Islet of Langerhans (tissue), 1 donor: Measurements from ENCODE around the gene PGA4.
"Not testable (repeated sequence)": the region's sequence is repeated elsewhere in the genome, so short reads cannot be mapped to it uniquely, and the experiment has no call there.

Source experiments
- FAIRE-seq: peaks from one replicate; lab custom pipeline; 2011; peaks lifted over from hg19 to GRCh38; lab: Jason Lieb, UNC

The PGA4 gene

DNA sequence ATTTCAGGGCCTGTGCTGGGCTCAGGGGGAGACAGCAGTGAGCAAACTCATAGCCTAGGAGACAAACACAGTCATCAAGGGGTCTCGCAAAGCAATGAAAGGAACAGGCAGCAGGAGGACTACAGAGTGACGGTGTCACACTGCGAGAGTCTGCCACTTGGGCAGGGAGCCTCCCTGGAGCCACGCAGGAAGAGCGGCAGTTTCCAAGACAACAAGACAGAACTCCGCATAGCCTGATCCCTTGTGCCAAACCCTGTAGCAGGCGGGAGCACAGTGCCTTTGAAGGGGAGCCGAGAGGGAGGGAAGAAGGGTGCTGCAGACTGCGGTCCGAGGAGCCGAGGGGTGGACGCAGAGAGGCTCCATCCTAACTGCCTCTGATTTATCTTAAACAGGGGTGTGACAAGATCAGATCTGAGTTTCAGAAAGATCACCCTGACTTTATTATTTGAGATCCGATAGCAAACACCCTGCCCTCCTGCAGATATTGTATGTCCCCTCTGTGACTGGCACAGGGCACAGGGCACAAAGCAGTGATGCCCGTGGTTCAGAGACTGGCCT lies 17.6 kb upstream of the PGA4 start:
- not testable (repeated sequence) for FAIRE-seq

- FAIRE-seq, result not testable (repeated sequence)
These were observed 14.4 kb upstream of the PGA4 start for GRCh38 chr11:61207636-61208310.

DNA sequence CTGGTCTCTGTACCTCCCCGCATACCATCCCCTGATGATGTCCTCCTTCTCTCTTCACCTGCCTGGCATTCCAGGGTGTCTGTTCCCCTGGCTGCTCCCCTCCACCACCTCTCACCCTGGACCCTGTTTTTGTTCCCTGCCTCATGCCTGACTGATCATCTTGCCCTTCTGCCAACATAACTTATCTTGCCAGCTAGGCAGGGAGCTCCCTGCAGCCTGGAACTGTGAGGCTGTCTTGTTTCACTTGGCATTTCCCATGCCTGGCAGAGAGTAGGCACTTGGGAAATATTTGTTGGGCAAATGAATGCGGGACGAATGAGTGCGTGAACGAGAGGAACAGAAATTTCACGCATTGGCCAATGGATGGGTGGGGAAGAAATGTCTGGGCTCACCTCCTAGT lies 11.5 kb upstream of the PGA4 start:
- FAIRE-seq, result not testable (repeated sequence)

- FAIRE-seq, result not testable (repeated sequence)
These were observed 10.7 kb upstream of the PGA4 start for GRCh38 chr11:61211327-61211952.

GRCh38 chr11:61212202-61212601 lies 9.9 kb upstream of the PGA4 start:
- not testable (repeated sequence) for FAIRE-seq

- FAIRE-seq, result not testable (repeated sequence)
These were observed 8.3 kb upstream of the PGA4 start for GRCh38 chr11:61213711-61214324.

DNA sequence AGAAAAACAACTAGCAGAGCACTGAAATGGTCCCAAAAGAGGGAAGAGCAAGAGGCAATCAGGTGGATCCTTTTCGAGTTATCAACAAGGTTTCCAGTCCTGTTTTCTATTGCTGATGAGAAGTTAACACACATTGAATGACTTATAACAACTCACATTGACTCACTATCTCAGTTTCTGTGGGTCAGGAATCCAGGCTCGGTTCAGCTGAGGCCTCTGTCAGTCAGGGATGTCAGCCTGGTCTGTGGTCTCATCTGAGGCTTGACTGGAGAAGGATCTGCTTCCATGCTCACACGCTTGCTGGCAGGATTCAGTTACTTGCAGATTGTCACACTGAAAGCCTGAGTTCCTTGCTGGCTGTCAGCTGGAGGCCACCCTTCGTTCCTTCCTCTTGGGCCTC lies 3.8 kb upstream of the PGA4 start:
- not testable (repeated sequence) for FAIRE-seq

GRCh38 chr11:61219016-61219415 lies 3.1 kb upstream of the PGA4 start:
- FAIRE-seq, result not testable (repeated sequence)

DNA sequence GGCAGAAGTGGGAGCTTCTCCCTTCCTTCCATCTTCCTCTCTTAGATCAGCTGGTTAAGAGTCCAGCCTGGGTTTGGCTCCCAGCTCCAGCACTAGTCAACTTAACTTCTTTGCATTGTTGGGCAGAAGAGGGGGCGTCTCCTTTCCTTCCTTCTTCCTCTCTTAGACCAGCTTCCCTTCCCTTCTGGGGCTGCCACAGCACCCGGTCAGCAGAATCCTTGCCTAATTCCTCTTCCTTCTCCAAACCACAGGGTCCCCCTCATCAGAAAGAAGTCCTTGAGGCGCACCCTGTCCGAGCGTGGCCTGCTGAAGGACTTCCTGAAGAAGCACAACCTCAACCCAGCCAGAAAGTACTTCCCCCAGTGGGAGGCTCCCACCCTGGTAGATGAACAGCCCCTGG lies 545 bp downstream of the PGA4 start:
- not testable (repeated sequence) for FAIRE-seq

- FAIRE-seq, result not testable (repeated sequence)
These were observed 4.5 kb downstream of the PGA4 start for GRCh38 chr11:61226457-61227137.

DNA sequence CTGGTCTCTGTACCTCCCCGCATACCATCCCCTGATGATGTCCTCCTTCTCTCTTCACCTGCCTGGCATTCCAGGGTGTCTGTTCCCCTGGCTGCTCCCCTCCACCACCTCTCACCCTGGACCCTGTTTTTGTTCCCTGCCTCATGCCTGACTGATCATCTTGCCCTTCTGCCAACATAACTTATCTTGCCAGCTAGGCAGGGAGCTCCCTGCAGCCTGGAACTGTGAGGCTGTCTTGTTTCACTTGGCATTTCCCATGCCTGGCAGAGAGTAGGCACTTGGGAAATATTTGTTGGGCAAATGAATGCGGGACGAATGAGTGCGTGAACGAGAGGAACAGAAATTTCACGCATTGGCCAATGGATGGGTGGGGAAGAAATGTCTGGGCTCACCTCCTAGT lies 7.3 kb downstream of the PGA4 start:
- not testable (repeated sequence) for FAIRE-seq

DNA sequence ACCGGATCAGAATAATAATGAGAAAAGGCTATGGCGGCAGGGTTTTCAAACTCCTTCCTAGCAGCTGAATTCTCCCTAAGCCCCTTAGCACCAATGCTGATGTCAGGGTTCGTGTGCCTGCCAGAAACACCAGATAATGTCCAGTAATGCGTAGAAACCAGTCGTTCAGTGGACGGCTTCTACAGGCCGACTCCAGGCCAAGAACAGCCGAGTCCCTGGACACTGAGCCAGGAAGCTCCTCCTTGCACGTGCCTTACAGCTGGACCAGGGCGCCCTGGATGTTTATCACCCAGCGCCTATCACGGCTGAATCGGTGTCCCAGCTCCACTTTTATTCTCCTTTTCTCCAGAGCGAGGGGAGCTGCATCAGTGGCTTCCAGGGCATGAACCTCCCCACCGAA lies 8.9 kb downstream of the PGA4 start:
- FAIRE-seq, result not testable (repeated sequence)

GRCh38 chr11:61231585-61231984 lies 9.4 kb downstream of the PGA4 start:
- not testable (repeated sequence) for FAIRE-seq

DNA sequence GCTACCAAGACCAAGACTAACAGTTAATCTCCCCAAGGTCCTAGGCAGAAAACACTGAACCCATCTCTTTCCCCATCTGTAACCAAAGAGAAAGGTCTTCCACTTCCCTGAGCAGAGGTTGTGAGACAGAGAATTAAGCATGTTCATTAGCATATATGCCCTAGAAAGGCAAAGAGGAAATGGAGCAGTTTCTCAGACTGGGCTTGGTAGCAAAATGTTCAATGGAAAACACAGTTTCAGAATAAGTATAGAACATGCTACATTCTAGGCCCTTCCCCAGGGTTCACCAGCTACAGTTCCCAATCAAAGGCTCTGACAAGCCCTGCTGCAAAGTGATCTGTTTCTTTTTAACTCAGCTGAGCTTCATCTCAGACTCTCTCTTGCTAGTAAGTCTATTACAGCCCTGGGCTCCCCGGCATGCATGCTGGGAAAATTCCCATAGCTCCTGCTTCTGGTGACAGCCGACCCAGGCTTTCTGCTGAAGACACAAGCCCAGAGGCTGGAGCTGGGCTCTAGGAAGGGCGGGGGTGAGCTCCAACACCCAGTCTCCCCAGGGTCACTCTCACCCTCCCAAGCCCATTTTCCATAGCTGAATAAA lies 10.5 kb downstream of the PGA4 start:
- not testable (repeated sequence) for FAIRE-seq

GRCh38 chr11:61237130-61237529 lies 15.0 kb downstream of the PGA4 start:
- not testable (repeated sequence) for FAIRE-seq

GRCh38 chr11:61240288-61240687 lies 18.1 kb downstream of the PGA4 start:
- not testable (repeated sequence) for FAIRE-seq

- FAIRE-seq, result not testable (repeated sequence)
These were observed 18.7 kb downstream of the PGA4 start, which contains the start of gene PGA5 for GRCh38 chr11:61240875-61241274. TSS of gene PGA5 (plus strand) at chr11:61241175. CDS start at chr11:61241227, 52 bp downstream.

- FAIRE-seq, result not testable (repeated sequence)
These were observed 19.4 kb downstream of the PGA4 start for GRCh38 chr11:61241526-61241925.

DNA sequence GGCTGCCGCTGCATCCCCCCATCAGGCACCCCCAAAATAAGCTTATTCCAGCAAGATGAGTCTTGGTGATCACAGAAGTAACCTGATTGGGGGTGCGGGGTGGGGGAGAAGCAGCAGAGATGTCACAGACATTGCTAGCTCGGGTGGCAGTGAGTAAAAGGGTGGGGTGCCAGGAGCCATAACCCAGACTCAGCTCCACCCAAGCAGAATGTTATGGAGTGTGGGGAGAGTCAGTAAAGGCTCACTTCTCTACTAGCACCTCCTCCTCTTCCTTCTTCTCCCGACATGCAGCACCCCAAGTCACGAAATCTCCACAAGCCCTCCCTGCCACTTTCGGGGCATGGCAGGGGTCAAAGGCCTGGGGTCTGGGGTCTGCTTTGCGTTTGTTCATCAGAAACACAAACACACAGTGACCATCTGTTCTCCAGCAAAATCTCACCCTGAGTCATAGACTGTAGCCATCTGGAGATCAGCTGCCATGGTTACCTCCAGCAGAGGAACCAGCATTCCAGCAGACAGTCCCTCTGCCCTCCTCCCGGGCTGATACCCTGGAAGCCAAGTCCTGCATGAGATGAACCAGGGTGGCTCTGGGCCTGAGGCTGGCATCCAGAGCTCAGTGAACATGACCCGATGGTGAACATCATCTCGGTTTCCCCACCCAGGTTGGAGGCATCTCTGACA lies 23.3 kb downstream of the PGA4 start:
- FAIRE-seq, result not testable (repeated sequence)

DNA sequence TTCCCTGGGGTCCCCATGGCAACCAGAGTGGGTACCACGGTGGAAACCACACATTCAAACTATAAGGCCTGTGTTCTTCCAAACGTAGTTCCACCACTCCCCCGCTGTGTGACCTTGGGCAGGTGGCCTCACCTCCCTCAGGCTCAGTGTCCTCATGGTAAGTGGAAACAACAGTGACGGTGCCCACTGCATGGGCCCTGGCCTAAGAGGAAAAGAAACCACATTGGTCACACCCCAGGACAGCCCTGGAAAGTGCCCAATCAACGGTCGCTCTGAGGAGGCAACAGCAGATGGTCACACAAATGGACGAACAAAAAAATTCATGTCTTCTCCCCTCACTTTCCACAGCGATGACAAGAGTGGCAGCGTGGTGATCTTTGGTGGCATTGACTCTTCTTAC lies 25.9 kb downstream of the PGA4 start:
- FAIRE-seq, result not testable (repeated sequence)

DNA sequence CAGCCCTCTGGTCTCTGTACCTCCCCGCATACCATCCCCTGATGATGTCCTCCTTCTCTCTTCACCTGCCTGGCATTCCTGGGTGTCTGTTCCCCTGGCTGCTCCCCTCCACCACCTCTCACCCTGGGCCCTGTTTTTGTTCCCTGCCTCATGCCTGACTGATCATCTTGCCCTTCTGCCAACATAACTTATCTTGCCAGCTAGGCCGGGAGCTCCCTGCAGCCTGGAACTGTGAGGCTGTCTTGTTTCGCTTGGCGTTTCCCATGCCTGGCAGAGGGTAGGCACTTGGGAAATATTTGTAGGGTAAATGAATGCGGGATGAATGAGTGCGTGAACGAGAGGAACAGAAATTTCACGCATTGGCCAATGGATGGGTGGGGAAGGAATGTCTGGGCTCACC lies 27.1 kb downstream of the PGA4 start:
- not testable (repeated sequence) for FAIRE-seq
